Right cardiac atrium (tissue), 5 donors: Measurements from ENCODE around the gene EPB41. TPM values are rescaled to one million over a fixed set of nuclear protein-coding genes. Genes with fewer than 3 reads are reported as not detected.
"Not testable (repeated sequence)": the region's sequence is repeated elsewhere in the genome, so short reads cannot be mapped to it uniquely, and the experiment has no call there.

Experiments used
- ATAC-seq, 2 donors: fragments of 200-7000 bp; cut with Tn5 transposase; one replicate each; pipeline versions ENCODE4 v1.8.0 to v1.9.1; 2020; ENCODE audit warnings: moderate library complexity in 2 of 2, mild to moderate bottlenecking in 1 of 2
- DNase-seq, 3 donors: peaks; one replicate each; pipeline ENCODE4 v3.0.0-alpha.2; 2020
- H3K27ac ChIP-seq: one replicate; pipeline ENCODE4 v1.5.1; 2013; ENCODE audit warnings: mild to moderate bottlenecking, low read length, control low read depth, moderate library complexity
- H3K27me3 ChIP-seq: one replicate; pipeline ENCODE4 v1.6.1; 2013; ENCODE audit not compliant: control insufficient read depth, insufficient read depth
- H3K4me1 ChIP-seq: one replicate; pipeline ENCODE4 v1.6.1; 2013; ENCODE audit warnings: low read length; ENCODE audit not compliant: control insufficient read depth, insufficient read depth
- H3K4me3 ChIP-seq: one replicate; pipeline ENCODE4 v1.5.1; 2013; ENCODE audit warnings: low read length, control low read depth
- H3K9me3 ChIP-seq: one replicate; pipeline ENCODE4 v1.6.1; 2013; ENCODE audit warnings: low read length; ENCODE audit not compliant: control insufficient read depth
- WGBS: extraction: QIAGEN DNeasy Blood & Tissue Kit; methylation state at CpG from one replicate; pipeline ENCODE4 v1.1.7; 2013; 5-methylcytosine and 5-hydroxymethylcytosine counted together
- intact Hi-C, 4 donors: fragments of 100-400 bp; cut with DNase I; formaldehyde crosslinking; loops; one replicate each; pipeline versions ENCODE4 v1.11.0 to v1.14.0; 2022 to 2023
- polyA plus RNA-seq: library from polyadenylated mRNA; stranded (reverse); fragments of 200-250 nt; gene quantifications from one replicate; pipeline ENCODE4 v1.2.3, GENCODE V29; 2013
- total RNA-seq, 4 donors: library from RNA; stranded (reverse); fragmentation: NEBNext Ultra II Directional; extraction: Animal tissue kit (Norgen Biotek cat#: 25700); gene quantifications; one replicate each; pipeline ENCODE4 v1.2.1, GENCODE V29; 2021
- donor health status: healthy with polysubstance abuse.
- donor health status: DM: no; HTN: yes; CAD: no.
- donor health status: DM: no; HTN: no; CAD: no.
- donor health status: DM: no; HTN: yes; CAD: no; lungs with severe emphysema.
- donor health status: DM: yes; HTN: yes; CAD: no.

Gene EPB41
- total and polyA plus RNA-seq, 5 donors, result 8.9 to 21.1 (median 17.1) TPM

GRCh38 chr1:29052941-29053340, 138.6 kb downstream of the EPB41 start:
- 95% methylated on average over 7 of the region's 7 CpGs for WGBS
- no peaks in the 10 kb centered on the region for H3K4me1 ChIP-seq
- H3K27ac ChIP-seq, result no peak overlapping the region
- no peaks in the 10 kb centered on the region for H3K9me3 ChIP-seq
- intact Hi-C loops, result no loop called here
- ATAC-seq (no peak), DNase-seq (no peak)
- no peak overlapping the region for H3K4me3 ChIP-seq
- no peaks in the 10 kb centered on the region for H3K27me3 ChIP-seq

GRCh38 chr1:29055160-29055559, 140.8 kb downstream of the EPB41 start:
- Histone ChIP-seq H3K4me3 (no peak overlapping the region), H3K27me3 (no peaks in the 10 kb centered on the region), H3K9me3 (no peaks in the 10 kb centered on the region), H3K4me1 (no peaks in the 10 kb centered on the region), H3K27ac (no peak overlapping the region)
- WGBS, result 95% methylated on average over 1 of the region's 1 CpG
- DNase-seq (no peak), ATAC-seq (no peak)
- intact Hi-C loops, result no loop called here

- Histone ChIP-seq H3K9me3 (no peaks in the 10 kb centered on the region), H3K4me3 (no peak overlapping the region), H3K27me3 (no peaks in the 10 kb centered on the region), H3K4me1 (no peaks in the 10 kb centered on the region), H3K27ac (no peak overlapping the region)
- DNase-seq, result no peak
- no peak for ATAC-seq
- intact Hi-C loops, result no loop called here
- 98% methylated on average over 4 of the region's 4 CpGs for WGBS
Observed at GRCh38 chr1:29056256-29056655, 141.9 kb downstream of the EPB41 start.

- no peak overlapping the region for H3K4me3 ChIP-seq
- H3K27ac ChIP-seq, result no peak overlapping the region
- ATAC-seq (no peak), DNase-seq (no peak)
- intact Hi-C loops, result no loop called here
- H3K27me3 ChIP-seq, result no peaks in the 10 kb centered on the region
- H3K4me1 ChIP-seq, result no peaks in the 10 kb centered on the region
- no peaks in the 10 kb centered on the region for H3K9me3 ChIP-seq
Observed at GRCh38 chr1:29057700-29058099, 143.3 kb downstream of the EPB41 start.

- Histone ChIP-seq H3K27ac (no peak overlapping the region), H3K4me3 (no peak overlapping the region), H3K9me3 (no peaks in the 10 kb centered on the region), H3K27me3 (no peaks in the 10 kb centered on the region), H3K4me1 (no peaks in the 10 kb centered on the region)
- 47% methylated on average over 4 of the region's 4 CpGs for WGBS
- DNase-seq, result no peak
- no peak for ATAC-seq
- intact Hi-C loops, result no loop called here
Observed at GRCh38 chr1:29062157-29062942, 148.0 kb downstream of the EPB41 start.

DNA sequence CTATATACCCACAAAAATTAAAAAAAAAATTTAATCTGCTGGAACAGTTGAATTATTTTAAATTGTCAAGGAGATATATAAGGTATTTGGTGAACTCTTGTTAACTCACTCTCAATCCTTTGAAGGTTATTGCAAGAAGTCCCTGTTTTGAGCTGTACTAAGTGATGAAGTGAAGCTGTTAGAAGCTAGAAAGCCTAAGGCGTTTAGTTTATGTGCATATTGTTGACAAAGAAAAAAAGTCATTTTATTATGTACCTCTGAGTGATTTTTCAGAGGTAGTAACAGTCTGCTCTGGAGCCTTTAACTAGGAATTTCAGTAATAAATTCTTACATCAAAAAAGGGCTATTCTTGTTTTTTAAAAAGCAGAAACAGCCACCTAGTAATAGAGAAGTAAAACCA, 149.7 kb downstream of the EPB41 start:
- no peak overlapping the region for H3K27ac ChIP-seq
- no peak for DNase-seq
- 90% methylated on average over 1 of the region's 1 CpG for WGBS
- no peaks in the 10 kb centered on the region for H3K27me3 ChIP-seq
- no peaks in the 10 kb centered on the region for H3K9me3 ChIP-seq
- no peak for ATAC-seq
- H3K4me3 ChIP-seq, result no peak overlapping the region
- no peaks in the 10 kb centered on the region for H3K4me1 ChIP-seq
- intact Hi-C loops, result no loop called here

DNA sequence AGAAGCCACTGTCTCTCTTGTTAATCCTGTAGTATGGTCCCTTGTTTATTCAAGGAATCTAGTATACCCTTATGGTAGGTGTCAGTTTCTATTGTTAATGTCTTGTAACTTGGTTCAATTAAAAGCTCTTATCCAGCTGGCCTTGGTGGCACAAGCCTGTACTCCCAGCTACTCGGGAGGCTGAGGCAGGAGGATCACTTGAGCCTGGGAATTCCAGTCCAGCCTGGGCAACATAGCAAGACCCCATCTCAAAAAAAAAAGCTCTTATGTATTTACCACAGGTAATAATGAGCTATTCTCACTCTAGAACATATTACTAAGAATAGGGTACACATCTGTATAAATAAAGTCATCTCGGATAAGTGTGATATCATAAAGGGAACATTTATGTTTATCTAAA, 162.8 kb downstream of the EPB41 start:
- Histone ChIP-seq H3K27me3 (no peaks in the 10 kb centered on the region), H3K9me3 (no peaks in the 10 kb centered on the region), H3K4me3 (no peak overlapping the region), H3K27ac (no peak overlapping the region), H3K4me1 (no peaks in the 10 kb centered on the region)
- ATAC-seq, result no peak
- 91% methylated on average over 2 of the region's 2 CpGs for WGBS
- DNase-seq, result no peak
- intact Hi-C loops, result no loop called here

- H3K4me3 ChIP-seq, H3K27ac ChIP-seq, ATAC-seq, H3K9me3 ChIP-seq, DNase-seq, H3K27me3 ChIP-seq, H3K4me1 ChIP-seq, intact Hi-C loops: not testable (repeated sequence)
- 91% methylated on average over 16 of the region's 16 CpGs for WGBS
Observed at GRCh38 chr1:29079916-29080629, 165.7 kb downstream of the EPB41 start.

DNA sequence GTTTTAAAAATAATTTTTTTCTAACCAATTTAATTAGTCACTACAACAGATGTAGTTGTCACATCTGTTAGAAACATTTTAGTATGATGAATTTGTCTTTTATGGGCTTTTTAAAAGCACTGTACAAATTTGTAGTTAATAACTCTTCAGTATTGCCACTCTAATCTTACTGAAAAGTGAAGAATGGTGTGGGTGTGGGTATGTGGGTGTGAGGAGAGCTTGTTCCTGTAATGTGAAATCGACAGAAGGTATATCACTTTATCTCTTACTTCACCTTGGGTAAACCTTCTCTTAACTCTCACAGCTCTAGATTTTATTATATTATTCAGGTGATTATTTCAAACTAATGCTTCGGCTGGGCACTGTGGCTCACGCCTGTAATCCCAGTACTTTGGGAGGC, 166.8 kb downstream of the EPB41 start:
- DNase-seq (no peak), ATAC-seq (no peak)
- 87% methylated on average over 3 of the region's 3 CpGs for WGBS
- no peak overlapping the region for H3K4me3 ChIP-seq
- H3K27ac ChIP-seq, result no peak overlapping the region
- intact Hi-C loops, result no loop called here
- H3K4me1 ChIP-seq, result no peaks in the 10 kb centered on the region
- no peaks in the 10 kb centered on the region for H3K9me3 ChIP-seq
- no peaks in the 10 kb centered on the region for H3K27me3 ChIP-seq

GRCh38 chr1:29082519-29082918, 168.2 kb downstream of the EPB41 start:
- DNase-seq, result no peak
- H3K27ac ChIP-seq, result no peak overlapping the region
- intact Hi-C loops, result no loop called here
- no peaks in the 10 kb centered on the region for H3K27me3 ChIP-seq
- no peak overlapping the region for H3K4me3 ChIP-seq
- ATAC-seq, result no peak
- 91% methylated on average over 3 of the region's 3 CpGs for WGBS
- H3K9me3 ChIP-seq, result no peaks in the 10 kb centered on the region
- H3K4me1 ChIP-seq, result no peaks in the 10 kb centered on the region

DNA sequence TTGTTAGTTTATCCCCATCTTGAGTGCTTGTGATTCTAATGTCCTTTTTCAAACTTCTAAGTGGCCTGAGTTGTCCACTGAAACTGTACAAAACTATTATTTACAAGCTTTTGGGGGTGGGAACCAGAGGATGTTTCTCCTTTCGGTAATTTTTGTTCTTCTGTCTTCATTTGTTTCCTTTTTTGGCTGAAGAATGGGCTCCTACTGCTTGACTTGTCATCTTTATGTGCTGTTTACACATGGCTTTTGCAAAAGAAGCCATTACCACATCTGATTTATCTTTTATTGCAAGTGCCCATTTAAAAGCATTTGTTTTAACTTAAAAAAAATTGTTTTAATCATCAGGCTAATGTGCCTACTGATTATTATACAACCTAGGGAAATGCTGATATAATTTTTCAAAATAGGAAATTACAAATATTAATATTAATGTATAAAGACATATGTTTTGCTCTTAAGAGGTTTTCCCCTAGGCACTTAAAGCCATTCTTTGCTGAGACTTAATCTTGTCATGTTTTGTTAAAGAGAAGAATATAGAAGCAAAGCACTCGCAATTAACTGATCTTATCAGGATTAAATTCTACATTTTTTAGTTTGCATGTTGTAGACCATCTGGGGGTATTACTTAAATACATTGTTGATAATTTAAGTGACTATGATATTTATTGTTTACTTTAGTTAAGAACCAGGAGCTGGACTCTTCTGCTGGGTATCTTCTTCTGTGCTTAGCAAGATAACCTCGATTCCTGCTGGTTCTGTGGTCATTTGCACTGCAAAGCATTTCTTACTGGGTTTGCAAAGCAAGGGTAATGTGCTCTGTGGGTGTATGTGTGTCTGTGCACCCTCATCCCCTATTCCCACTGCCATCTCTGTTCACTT, 169.2 kb downstream of the EPB41 start:
- no peak overlapping the region for H3K27ac ChIP-seq
- ATAC-seq, result no peak
- no peaks in the 10 kb centered on the region for H3K9me3 ChIP-seq
- DNase-seq, result no peak
- no peaks in the 10 kb centered on the region for H3K27me3 ChIP-seq
- intact Hi-C loops, result no loop called here
- 60% methylated on average over 3 of the region's 3 CpGs for WGBS
- no peaks in the 10 kb centered on the region for H3K4me1 ChIP-seq
- H3K4me3 ChIP-seq, result no peak overlapping the region
